NOMO-1 treated with dmso at 0.1 percent for 144 hours (cell line): ENCODE data around the gene COL26A1.
"Not testable (repeated sequence)": the region's sequence is repeated elsewhere in the genome, so short reads cannot be mapped to it uniquely, and the experiment has no call there.

Experiments
- DNase-seq: peaks from one replicate; lab custom pipeline; 2025; ENCODE audit not compliant: unreplicated experiment; lab: John Stamatoyannopoulos, UW

COL26A1 gene

DNA sequence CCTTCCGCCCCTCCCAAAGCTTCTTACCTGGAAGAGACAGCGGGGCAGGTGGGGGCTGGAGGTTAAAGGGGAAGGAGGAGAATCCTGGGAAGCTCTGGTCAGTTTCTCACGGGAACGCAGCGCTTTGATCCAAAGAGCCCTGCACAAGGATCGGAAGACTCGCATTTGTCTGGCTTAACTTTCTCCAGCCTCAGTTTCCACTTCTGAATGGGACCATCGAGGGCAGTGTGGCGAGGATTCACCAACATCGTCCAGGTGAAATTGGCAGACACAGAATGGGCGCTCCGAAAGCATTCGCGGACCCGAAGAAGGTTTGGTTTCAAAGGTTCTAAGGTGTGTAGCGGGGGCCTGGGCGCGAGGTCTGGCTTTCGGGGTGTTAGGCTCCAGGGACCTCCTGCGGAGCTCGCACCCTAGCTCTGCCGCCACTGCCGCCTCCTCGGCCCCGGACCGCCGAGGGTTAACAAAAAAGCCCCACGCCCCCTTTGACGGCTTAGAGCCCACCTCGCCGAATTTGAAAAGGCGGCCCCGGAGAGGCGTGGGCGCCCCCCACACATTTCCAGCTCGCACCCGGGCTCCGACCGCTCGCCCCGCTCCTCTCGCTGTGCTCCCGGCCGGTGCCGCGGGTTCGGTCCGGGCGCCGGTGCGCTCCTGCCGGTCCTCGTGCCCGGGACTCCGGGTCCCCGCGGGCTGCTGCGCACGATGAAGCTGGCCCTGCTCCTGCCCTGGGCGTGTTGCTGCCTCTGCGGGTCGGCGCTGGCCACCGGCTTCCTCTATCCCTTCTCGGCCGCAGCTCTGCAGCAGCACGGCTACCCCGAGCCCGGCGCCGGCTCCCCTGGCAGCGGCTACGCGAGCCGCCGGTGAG lies at the start of gene COL26A1:
Gene COL26A1, plus strand, starts transcription at position 542 of the 862 bp plus-strand sequence. Its CDS starts 158 bp downstream, at position 700.
- no peak for DNase-seq

DNA sequence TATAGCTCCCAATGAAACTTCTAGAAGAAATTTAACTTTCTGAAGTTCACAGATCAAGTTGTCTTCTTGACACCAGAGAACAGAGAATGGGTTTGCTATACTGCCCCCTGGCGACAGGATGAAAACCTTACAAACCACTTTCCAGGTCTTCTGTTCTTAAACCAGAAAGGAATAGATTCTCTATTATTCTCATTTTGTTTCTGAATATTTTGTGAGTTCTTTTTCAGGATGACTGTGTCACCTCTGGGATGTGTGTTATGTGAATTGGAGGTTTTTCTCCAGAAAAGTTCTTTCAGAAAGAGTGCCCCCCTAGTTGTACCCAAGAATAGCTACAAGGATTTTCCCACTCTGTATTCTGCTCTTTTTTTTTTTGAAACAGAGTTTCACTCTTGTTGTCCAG lies 47.3 kb upstream of the COL26A1 start:
- no peak for DNase-seq

DNA sequence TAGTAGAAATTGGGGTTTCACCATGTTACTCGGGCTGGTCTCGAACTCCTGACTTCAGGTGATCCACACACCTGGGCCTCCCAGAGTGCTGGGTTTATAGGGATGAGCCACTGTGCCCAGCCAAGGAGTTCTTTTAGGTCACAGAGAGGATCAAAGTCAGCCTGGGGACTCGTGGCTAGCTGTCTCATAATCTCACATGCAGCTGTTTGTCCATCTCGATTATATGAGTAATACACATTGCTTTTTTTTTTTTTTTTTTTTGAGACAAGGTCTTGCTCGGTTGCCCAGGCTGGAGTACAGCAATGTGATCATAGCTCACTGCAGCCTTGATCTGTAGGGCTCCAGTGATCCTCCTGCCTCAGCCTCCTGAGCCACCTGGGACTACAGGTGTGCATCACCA lies 43.3 kb upstream of the COL26A1 start:
- no peak for DNase-seq

DNA sequence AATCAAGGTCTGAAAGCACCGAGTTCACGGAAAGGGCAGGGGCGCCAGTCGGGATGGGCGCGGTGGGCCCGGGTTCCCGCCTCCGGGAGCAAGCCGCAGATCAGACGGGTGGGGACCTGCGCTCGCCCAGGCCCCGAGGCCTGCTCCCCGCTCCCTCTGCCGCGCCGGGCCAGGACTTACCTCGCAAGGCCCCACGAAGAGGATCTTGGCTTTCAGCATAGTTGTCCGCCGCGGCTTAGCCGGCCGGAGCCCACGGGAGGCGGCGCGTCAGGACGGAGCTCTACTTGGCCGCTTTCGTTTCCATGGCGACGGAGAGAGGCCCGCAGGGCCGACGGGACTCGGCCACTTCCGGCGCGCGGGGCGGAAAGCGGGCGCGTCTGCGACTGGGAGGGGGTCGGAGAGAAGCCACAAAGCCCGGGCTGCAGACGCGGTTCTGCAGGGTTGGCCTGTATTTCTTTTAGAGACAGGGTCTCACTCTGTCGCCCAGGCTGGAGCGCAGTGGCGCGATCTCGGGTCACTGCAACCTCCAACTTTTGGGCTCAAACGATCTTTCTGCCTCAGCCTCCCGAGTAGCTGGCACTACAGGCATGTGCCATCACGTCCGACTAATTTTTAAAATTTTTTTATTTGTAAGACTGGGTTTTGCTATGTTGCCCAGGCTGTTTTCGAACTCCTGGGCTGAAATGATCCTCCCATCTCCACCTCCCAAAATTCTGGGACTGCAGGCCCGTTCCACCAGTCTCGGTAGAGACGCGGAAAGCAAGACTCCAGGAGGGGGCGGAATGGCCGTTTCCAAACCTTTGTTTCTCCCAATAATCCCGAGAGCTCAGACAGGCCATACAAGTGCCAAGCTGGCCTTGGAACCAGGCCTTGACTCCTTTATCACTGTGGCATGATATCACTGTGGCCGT lies 40.9 kb upstream of the COL26A1 start, which contains the start of gene IFT22:
Gene IFT22, minus strand, starts transcription at position 322 of the 911 bp plus-strand sequence. Its CDS starts 103 bp downstream, at position 219.
- peak; percentile 92 for DNase-seq

DNA sequence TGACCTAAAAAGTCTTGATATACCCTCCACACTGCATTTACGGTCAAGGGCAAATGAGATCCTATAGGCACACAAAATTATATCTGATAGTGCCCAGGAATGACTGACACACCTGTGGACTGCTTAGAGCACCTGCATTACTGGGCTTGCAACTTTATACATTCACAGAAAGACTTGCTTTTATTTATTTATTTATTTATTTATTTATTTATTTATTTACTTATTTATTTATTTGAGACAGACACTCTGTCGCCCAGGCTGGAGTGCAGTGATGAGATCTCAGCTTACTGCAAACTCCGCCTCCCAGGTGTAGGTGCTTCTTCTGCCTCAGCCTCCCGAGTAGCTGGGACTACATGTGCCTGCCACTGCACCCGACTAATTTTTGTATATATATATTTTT lies 34.5 kb upstream of the COL26A1 start:
- DNase-seq, result no peak

DNA sequence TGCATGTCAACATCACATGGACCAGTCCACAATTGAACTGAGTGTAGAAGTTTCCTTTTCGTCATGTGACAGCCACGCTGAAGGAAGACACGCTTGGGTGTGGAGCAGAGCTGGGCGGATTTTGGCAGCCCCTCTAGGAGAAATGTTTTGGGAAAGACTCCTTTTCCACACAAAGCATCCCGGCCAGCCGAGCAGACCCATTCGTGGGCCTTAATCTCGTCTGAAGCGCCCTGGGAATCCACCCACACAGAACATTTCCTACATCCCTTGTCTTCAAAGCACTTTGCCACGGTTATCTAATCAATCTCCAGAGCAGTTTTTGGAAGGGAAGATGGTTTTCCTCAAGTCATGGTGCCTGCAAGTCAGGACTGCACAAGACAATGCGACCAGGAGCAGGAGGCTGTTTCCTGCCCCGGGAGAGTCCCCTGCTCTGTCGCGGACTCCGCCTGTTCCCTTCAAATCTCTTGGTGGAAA lies 32.6 kb upstream of the COL26A1 start:
- no peak for DNase-seq

DNA sequence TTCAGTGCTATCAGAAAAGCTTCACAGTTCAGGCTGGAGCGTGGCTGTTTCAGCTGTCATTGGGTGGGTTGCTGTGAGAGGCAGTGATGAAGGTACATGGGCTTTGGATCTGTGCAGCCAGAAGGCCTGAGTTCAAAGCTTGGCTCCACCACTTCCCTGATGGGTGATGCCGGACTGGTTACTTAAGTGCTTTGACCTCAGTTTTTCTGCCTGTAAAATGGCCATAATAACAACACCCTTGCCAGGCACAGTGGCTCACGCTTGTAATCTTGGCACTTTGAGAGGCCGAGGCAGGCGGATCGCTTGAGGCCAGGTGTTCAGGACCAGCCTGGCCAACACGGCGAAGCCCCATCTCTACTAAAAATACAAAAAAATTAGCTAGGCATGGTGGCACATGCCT lies 30.6 kb upstream of the COL26A1 start:
- no peak for DNase-seq

DNA sequence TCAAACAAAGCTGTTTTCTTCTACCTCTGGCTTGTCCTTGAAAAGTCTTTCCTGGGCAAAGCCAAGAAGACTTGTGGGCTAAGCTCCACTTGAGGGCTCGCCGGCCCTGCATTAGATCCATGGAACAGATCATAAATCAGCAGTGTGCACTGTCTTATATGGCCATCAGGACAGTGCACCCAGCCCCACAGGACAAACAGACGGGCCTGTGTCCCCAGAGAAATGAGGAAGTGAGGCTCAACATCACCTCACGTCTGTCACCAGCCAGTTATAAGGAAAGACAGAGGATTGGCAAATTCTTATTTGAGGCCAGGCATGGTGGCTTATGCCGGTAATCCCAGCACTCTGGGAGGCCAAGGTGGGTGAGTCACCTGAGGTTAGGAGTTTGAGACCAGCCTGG lies 28.8 kb upstream of the COL26A1 start:
- peak; percentile 29 for DNase-seq

DNA sequence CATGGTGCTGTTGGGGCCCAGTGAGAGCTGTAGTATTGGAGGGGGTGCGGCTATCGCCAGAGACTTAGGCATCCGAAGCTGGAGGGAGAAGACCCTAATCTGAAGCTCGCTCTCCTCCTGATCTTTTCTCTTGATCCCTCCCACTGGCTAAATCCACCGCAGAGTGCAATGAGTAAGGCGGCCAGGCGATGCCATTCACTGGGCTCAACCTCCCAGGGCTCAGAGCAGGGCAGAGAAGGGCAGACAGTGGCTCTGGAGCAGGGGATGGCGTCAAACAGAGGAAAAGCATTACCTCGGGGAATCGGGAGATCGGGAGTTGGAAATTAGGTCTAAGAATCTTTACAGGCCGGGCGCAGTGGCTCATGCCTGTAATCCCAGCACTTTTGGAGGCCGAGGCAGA lies 22.3 kb upstream of the COL26A1 start:
- no peak for DNase-seq

DNA sequence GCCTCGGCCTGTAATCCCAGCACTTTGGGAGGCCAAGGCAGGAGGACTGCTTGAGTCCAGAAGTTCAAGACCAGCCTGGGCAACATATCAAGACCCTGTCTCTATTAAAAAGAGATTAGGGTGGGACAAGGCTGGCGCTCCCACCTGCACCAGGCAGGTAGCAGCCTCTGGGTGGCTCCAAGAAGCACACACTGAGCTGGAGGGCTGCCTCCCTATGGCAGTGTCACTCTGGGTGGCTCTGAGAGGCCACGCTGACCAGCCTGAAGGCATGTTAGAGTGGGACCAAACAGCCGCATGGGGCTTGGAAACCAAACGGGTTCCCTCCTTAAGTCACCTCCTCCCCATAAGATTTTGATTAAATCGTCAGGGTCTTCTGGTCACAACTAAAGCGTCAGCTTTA lies 19.8 kb upstream of the COL26A1 start:
- no peak for DNase-seq

DNA sequence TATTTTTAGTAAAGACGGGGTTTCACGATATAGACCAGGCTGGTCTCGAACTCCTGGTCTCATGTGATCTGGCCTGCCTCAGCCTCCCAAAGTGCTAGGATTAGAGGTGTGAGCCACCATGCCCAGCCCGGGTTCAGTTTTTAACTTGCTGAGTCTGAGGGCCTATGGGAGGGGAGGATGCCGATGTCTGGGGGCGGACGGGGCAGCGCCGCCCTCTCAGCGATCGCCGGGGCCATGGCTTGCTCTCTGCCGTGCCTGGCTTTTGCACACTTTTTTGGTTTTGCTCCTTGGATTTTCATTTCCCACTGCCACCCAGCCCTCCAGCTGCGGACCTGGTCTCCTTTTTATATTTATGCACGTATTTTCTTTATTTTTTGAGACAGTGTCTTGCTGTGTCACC lies 15.2 kb upstream of the COL26A1 start:
- DNase-seq, result no peak

DNA sequence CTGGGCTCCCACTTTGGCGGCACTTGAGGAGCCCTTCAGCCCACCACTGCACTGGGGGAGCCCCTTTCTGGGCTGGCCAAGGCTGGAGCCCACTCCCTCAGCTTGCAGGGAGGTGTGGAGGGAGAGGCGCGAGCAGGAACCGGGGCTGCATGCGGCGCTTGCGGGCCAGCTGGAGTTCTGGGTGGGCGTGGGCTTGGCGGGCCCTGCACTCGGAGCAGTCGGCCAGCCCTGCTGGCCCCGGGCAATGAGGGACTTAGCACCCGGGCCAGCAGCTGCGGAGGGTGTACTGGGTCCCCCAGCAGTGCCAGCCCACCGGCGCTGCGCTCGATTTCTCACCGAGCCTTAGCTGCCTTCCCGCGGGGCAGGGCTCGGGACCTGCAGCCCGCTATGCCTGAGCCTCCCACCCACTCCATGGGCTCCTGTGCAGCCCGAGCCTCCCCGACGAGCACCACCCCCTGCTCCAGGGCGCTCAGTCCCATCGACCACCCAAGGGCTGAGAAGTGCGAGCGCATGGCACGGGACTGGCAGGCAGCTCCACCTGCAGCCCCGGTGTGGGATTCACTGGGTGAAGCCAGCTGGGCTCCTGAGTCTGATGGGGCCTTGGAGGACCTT lies 14.1 kb upstream of the COL26A1 start:
- not testable (repeated sequence) for DNase-seq

DNA sequence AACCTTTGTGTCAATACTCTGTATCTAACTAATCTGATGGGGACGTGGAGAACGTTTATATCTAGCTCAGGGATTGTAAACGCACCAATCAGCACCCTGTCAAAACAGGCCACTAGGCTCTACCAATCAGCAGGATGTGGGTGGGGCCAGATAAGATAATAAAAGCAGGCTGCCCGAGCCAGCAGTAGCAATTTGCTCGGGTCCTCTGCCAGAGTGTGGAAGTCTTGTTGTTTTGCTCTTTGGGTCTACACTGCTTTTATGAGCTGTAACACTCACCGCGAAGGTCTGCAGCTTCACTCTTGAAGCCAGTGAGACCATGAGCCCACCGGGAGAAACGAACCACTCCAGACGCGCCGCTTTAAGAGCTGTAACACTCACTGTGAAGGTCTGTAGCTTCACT lies 13.4 kb upstream of the COL26A1 start:
- not testable (repeated sequence) for DNase-seq

DNA sequence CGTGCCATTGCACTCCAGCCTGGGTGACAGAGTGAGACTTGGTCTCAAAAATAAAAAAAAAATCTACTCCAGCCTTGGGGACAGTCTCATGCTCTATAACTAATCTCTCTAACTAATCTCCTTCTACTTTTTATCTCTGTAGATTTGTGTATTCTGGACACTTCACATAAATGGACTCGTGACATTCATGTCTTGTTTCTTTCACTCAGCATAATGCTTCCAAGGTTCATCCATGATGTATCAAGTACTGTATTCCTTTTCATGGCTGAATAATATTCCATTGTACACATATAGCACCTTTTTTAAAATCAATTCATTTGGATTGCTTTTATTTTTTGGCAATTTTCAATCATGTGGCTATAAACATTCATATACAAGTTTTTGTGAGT lies 9.8 kb upstream of the COL26A1 start:
- DNase-seq, result no peak

DNA sequence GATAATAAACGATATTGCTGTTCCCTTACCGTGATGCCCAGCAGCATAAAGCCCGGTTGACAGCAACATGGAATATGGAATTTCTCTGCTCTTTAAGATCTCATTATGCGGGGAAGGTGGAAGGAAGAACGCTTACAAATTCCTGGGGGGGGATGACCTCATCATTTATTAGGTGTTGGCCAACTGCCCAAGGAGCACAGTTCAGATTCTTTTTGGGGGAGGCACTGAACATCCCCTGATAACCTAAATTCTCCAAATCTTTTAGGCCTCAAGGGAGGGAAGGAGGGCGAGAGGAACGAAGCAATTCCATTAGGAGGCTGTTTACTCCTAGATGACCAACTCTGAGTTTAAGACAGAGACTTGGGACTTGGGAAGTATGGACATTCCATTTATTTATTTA lies 5.2 kb upstream of the COL26A1 start:
- no peak for DNase-seq

DNA sequence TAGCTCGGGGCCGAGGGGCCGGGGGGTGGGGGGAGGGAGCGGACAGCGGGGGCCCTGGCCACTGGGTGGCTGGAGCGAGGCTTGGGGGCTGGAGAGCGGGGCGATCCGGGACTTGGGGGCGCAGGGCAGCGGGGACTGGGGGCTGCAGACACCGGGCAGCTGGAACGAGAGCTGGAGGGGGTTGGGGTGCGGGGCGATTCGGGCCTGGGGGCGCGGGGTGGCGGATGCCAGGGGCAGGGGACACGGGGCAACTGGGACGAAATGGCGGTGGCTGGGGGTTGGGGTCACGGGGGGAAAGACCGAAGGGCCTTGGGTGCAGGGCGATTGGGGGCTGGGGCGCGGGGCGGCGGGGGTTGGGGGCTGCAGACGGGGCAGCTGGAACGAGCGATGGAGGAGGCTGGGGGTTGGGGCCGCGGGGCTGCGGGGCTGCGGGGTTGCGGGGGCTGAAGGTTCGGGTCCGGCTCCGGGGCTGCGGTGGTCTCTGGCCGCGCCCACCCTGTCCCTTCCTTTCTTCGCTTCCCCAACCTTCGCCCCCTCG lies 590 bp downstream of the COL26A1 start:
- DNase-seq, result no peak

DNA sequence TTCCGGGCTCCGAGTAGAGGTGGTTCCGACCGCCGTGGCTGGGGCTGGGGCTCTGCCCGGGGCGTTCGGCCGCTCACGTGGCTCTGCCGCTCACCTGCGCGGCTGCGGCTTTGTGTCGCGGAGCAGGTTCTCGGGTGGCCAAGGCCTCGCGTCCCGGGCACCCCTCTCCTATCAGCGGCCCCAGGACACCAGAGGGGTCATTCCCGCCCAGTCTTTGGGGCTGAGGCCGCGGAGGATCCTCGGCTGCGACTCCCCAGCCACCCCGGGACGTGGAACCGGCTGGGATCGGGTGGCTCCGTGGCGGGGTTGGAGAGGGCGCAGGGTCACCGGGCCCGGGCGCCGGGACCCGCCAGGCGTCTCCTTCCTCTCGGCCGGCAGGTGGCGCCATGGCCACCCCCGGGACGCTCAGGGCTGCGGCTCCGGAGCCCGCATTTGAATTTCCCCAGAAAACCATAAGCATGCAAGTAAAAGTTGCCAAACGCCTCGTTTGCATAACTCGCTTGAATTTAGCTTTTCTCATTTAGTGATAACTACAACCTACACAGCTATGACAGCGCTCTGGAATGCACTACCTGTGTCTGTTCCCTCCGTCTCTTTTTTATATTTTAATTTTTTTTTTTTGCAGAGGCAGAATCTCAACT lies 1.2 kb downstream of the COL26A1 start:
- DNase-seq, result peak; percentile 71

DNA sequence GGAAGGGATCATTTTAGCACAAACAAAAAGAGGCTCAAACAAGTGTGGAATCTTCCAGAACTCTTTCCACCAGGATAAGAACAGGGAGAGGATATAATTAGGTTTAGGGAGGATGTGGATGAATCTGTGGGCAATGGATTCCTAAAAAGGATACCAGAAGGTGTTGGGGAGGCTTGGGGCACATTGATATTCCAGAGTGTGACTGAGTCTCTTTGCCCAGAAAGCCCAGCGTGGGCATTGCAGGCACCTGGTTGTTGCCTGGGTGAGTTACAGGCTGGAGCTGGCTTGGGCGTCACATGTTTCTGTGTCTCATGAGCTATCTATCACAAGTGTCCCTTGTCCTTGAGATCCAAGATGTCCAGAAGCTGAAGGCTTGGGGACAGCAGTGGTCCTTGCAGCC lies 3.3 kb downstream of the COL26A1 start:
- no peak for DNase-seq

DNA sequence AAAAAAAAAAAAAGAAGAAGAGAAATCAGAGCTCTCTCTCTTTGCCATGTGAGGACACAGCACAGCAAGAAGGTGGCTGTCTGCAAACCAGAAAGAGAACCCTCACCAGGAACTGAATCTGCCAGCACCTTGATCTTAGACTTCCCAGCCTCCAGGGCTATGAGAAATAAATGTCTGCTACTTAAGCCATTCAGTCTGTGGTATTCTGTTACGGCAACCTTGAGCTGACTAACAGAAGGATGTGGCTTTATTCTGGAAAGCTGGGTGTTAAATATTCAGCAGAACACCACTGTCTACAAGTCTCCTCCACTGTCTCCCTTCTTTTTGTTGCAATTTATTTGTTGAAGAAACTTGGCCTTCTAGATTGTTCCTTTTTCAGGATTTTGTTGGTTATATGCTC lies 5.0 kb downstream of the COL26A1 start:
- no peak for DNase-seq

DNA sequence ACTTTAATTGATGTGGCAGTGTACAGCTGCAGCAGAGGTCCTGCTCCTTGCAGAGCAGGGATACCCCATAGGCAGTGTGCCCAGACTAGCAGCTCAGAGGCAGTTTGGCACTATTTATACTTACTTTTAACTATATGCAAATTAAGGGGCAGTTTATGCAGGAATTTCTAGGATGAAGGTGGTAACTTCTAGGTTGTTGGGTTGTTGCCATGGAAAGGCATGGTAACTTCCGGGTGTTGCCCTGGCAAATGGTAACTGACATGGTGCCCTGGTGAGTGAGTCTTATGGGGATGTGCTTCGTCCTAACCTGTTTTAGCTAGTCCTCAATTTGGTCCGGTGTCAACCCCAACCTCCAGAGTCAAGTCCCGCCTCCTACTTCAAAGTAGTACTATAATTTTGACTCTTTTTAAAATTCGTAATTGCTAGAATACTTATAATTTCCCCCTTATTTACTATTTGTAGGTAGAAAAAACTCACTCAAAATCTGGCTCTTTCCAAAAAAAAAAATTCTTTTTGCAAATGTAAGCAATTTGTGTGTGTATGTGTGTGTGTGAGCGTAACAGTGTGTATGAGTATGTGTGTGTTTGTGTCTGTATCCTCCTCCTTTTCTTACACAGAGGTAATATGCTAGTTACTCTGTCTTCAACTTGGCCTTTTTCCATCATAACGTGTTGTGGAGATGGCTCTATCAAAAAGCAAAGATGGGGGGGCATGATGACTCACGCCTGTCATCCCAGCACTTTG lies 5.9 kb downstream of the COL26A1 start:
- DNase-seq, result no peak
